Measurements from ENCODE around the gene DHRS13.

The DHRS13 gene

GRCh38 chr17:28854457-28855335, 48.2 kb downstream of the DHRS13 start, which contains the start of gene ERAL1:
TSS of gene ERAL1 (plus strand) at chr17:28855016. CDS start at chr17:28855035, 19 bp downstream.
- DNase-seq: peak; percentile 85

GRCh38 chr17:28853295-28853694, 49.6 kb downstream of the DHRS13 start:
- DNase-seq: no peak

DNA sequence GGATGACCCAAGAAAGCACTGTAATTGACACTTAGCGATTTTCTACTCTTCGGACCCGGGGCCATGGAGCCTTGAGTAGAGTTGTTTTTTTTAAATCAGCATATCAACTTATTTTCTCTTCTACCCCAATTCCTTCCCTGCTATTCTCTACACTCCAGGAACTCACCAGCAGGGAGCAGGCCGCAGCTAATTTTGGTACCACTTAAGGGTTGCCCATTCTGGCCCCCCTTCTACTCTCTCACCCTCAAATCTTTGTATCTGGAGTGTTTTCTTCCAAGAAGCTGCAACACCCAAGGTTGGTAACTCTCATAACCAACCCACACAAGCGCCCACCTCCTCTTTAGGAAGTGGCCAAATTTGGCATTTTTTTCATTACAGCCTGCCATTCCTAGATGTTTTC, 53.6 kb downstream of the DHRS13 start:
- no peak for DNase-seq

DNA sequence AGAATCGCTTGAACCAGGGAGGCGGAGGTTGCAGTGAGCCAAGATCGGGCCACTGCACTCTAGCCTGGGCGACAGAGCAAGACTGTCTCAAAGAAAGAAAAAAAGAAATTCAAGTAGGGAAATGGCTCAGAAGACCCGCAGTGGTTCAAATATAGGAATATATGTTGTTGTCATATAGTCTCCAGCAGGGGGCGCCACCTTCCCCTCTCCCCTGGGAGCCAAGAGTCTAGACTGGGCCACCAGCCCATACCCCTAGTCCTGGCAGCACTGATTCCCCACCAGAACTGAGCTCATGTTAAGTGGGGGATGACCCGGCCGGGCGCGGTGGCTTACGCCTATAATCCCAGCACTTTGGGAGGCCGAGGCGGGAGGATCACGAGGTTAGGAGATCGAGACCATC, 54.2 kb downstream of the DHRS13 start:
- DNase-seq: peak; percentile 58

All from CD4-positive, alpha-beta T cell treated with Interleukin-21 for 1 hour (primary cell).